ENCODE data around the gene RNF215. TPM values are rescaled to one million over a fixed set of nuclear protein-coding genes. Genes with fewer than 3 reads are reported as not detected.

Gene RNF215
- total RNA-seq, 1 donor from 2014 or later: 6.7 TPM

GRCh38 chr22:30433227-30433626 is 46.0 kb upstream of the RNF215 start:
- TF ChIP-seq CTCF (IDR thresholded peaks at IDR 0.05): no peak
- Histone ChIP-seq H3K4me3 (no peak overlapping the region), H3K36me3 (no peaks in the 10 kb centered on the region), H3K27ac (no peak overlapping the region), H3K4me1 (no peaks in the 10 kb centered on the region), H3K9me3 (no peaks in the 10 kb centered on the region), H3K27me3 (no peaks in the 10 kb centered on the region)
- intact Hi-C loops (cut with DNase I): no loop called here
- DNase-seq (ENCODE audit: low spot score in 2 of 2): no peak

- no peak for TF ChIP-seq CTCF (IDR thresholded peaks at IDR 0.05)
- no peaks in the 10 kb centered on the region for H3K9me3 ChIP-seq
- no peaks in the 10 kb centered on the region for H3K36me3 ChIP-seq
- DNase-seq (ENCODE audit: low spot score in 2 of 2): no peak
- intact Hi-C loops (cut with DNase I): no loop called here
- no peak overlapping the region for H3K27ac ChIP-seq
- H3K27me3 ChIP-seq: no peaks in the 10 kb centered on the region
- no peak overlapping the region for H3K4me3 ChIP-seq
- H3K4me1 ChIP-seq: no peaks in the 10 kb centered on the region
Observed at GRCh38 chr22:30432520-30432919, 45.3 kb upstream of the RNF215 start.

DNA sequence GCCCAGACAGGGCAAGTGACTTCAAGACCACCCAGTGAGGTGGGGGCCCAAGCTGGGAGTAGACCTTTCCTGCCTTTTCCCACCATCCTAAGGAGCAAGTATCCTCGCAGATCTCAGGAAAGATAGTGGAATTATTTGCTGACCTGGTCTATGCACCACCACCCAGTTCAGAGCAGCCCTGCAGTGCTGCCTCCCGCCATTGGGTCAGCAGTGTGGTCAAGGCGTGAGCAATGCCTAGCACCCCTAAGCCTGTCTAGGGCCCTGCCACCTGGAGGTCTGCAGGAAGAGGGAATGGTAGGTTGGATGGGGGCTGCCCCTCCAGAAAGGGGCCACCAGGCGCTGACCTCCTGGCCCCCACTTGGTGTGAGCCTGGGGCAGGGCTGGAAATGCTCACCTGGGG is 44.9 kb upstream of the RNF215 start:
- Histone ChIP-seq H3K36me3 (no peaks in the 10 kb centered on the region), H3K4me1 (no peaks in the 10 kb centered on the region), H3K4me3 (no peak overlapping the region), H3K27me3 (no peaks in the 10 kb centered on the region), H3K9me3 (no peaks in the 10 kb centered on the region), H3K27ac (no peak overlapping the region)
- DNase-seq (ENCODE audit: low spot score in 2 of 2): no peak
- intact Hi-C loops (cut with DNase I): no loop called here
- no peak for TF ChIP-seq CTCF (IDR thresholded peaks at IDR 0.05)

GRCh38 chr22:30430933-30431332 is 43.7 kb upstream of the RNF215 start:
- no peak for DNase-seq (ENCODE audit: low spot score in 2 of 2)
- Histone ChIP-seq H3K27ac (no peak overlapping the region), H3K27me3 (no peaks in the 10 kb centered on the region), H3K4me1 (peaks cover 0 to 1% of the 10 kb centered on the region in 2 donors), H3K4me3 (no peak overlapping the region), H3K9me3 (no peaks in the 10 kb centered on the region), H3K36me3 (no peaks in the 10 kb centered on the region)
- no peak for TF ChIP-seq CTCF (IDR thresholded peaks at IDR 0.05)
- intact Hi-C loops (cut with DNase I): no loop called here

GRCh38 chr22:30429887-30430286 is 42.7 kb upstream of the RNF215 start:
- no peaks in the 10 kb centered on the region for H3K36me3 ChIP-seq
- H3K27me3 ChIP-seq: no peaks in the 10 kb centered on the region
- no peak for DNase-seq (ENCODE audit: low spot score in 2 of 2)
- no peak overlapping the region for H3K4me3 ChIP-seq
- no peak overlapping the region for H3K27ac ChIP-seq
- intact Hi-C loops (cut with DNase I): loop anchor here (10.0 kb wide), 2 partner anchors 675 to 825 kb away; partner anchors contain the start of genes NF2 and SELENOM
- H3K9me3 ChIP-seq: no peaks in the 10 kb centered on the region
- peaks cover 1 to 11% of the 10 kb centered on the region in 2 donors for H3K4me1 ChIP-seq
- no peak for TF ChIP-seq CTCF (IDR thresholded peaks at IDR 0.05)

DNA sequence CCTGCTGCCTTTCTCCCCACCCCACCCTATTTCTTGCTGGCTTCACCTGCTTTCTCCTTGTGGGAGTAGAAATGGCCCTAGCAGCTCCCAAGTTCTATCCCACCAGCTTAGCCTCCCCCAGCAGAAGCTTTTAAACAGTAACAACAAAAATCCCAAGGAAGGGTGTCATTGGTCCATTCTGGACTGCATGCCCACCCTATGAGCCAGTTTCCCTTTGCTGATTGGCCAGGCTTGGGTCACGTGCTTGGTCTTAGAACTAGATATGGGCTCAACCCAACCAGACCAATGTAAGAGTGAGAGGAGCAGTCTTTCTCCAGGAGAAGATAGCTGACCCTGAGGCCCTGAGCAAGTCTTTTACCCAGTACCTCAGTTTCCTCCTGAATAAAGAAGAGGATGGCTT is 40.7 kb upstream of the RNF215 start:
- Histone ChIP-seq H3K27me3 (no peaks in the 10 kb centered on the region), H3K4me3 (no peak overlapping the region), H3K4me1 (peaks cover 7 to 17% of the 10 kb centered on the region in 2 donors), H3K9me3 (no peaks in the 10 kb centered on the region), H3K27ac (no peak overlapping the region), H3K36me3 (no peaks in the 10 kb centered on the region)
- no peak for TF ChIP-seq CTCF (IDR thresholded peaks at IDR 0.05)
- DNase-seq (ENCODE audit: low spot score in 2 of 2): no peak
- intact Hi-C loops (cut with DNase I): loop anchor here (10.0 kb wide), 2 partner anchors 677 to 823 kb away; partner anchors contain the start of genes NF2 and SELENOM
